Fibroblast of lung (primary cell): ENCODE data around the gene ITFG1. TPM values are rescaled to one million over a fixed set of nuclear protein-coding genes. Genes with fewer than 3 reads are reported as not detected.

ENCODE experiments used
- DNase-seq, 2 donors: peaks; one replicate each; pipeline versions ENCODE4 v3.0.0 to v3.0.0-alpha.2; 2010; ENCODE audit warnings: low read depth in 2 of 2
- H2AFZ ChIP-seq: 2 replicates; pipeline ENCODE4 v1.5.1; 2012; ENCODE audit warnings: low read length, control low read depth, inconsistent platforms
- H3K27ac ChIP-seq: 2 replicates; pipeline ENCODE4 v1.5.1; 2011; ENCODE audit warnings: low read length, control low read depth; ENCODE audit not compliant: insufficient read depth
- H3K27me3 ChIP-seq: 2 replicates; pipeline ENCODE4 v1.5.1; 2011; ENCODE audit warnings: mild to moderate bottlenecking, low read length; ENCODE audit not compliant: control insufficient read depth, insufficient read depth
- H3K36me3 ChIP-seq: 2 replicates; pipeline ENCODE4 v1.5.1; 2011; ENCODE audit warnings: low read length; ENCODE audit not compliant: control insufficient read depth, insufficient read depth
- H3K4me1 ChIP-seq: 2 replicates; pipeline ENCODE4 v1.5.1; 2011; ENCODE audit warnings: low read length; ENCODE audit not compliant: control insufficient read depth, insufficient read depth; ENCODE audit errors: extremely low read depth
- H3K4me2 ChIP-seq: 2 replicates; pipeline ENCODE4 v1.5.1; 2011; ENCODE audit warnings: low read length, control low read depth; ENCODE audit not compliant: insufficient read depth; ENCODE audit errors: extremely low read depth
- H3K4me3 ChIP-seq, 4 experiments: fragments of 200-600 bp in 1 of 4; sonication (generic) in 1 of 4; replicated peaks in 1 of 4; 2 replicates each; pipeline ENCODE4 v1.5.1; 2011 to 2016; ENCODE audit warnings: low read length in 4 of 4, low read depth in 3 of 4, mild to moderate bottlenecking in 3 of 4, control low read depth in 2 of 4, inconsistent platforms in 1 of 4, mixed read lengths in 1 of 4; ENCODE audit not compliant: insufficient read depth in 1 of 4; ENCODE audit errors: control extremely low read depth in 1 of 4
- H3K79me2 ChIP-seq: 2 replicates; pipeline ENCODE4 v1.5.1; 2012; ENCODE audit warnings: mild to moderate bottlenecking, low read length, inconsistent platforms; ENCODE audit not compliant: control insufficient read depth, insufficient read depth
- H3K9ac ChIP-seq: 2 replicates; pipeline ENCODE4 v1.5.1; 2011; ENCODE audit warnings: mild to moderate bottlenecking, low read length, control low read depth; ENCODE audit not compliant: insufficient read depth
- H3K9me3 ChIP-seq: 2 replicates; pipeline ENCODE4 v1.5.1; 2012; ENCODE audit warnings: low read depth, low read length; ENCODE audit not compliant: control insufficient read depth, insufficient read depth
- H4K20me1 ChIP-seq: 2 replicates; pipeline ENCODE4 v1.5.1; 2011; ENCODE audit warnings: low read length; ENCODE audit not compliant: control insufficient read depth, insufficient read depth; ENCODE audit errors: extremely low read depth
- CTCF ChIP-seq, 2 donors: IDR thresholded peaks in 1 of 2; conservative IDR thresholded peaks in 1 of 2; 1 replicate in 1 of 2; 2 replicates in 1 of 2; pipeline ENCODE4 v1.5.1; 2011 to 2012; ENCODE audit warnings: low read length in 2 of 2, control low read depth in 1 of 2, inconsistent platforms in 1 of 2, low read depth in 1 of 2, mild to moderate bottlenecking in 1 of 2
- EZH2 ChIP-seq: IDR thresholded peaks from 2 replicates; pipeline ENCODE4 v1.5.1; 2012; ENCODE audit warnings: low read length, control low read depth, mild to moderate bottlenecking; ENCODE audit errors: missing control alignments
- polyA plus RNA-seq, 2 donors: library from polyadenylated mRNA; depleted of rRNA in 1 of 2; stranded (reverse) in 1 of 2; unstranded in 1 of 2; fragments of >200 nt; gene quantifications; 2 replicates each; pipeline ENCODE4 v1.2.1, GENCODE V29; 2011 to 2012; ENCODE audit warnings: missing spikeins in 1 of 2
- total RNA-seq: library from RNA; depleted of rRNA; stranded (reverse); fragments of >200 nt; gene quantifications from 2 replicates; pipeline ENCODE4 v1.2.1, GENCODE V29; 2014

The ITFG1 gene
- total and polyA plus RNA-seq, 2 donors (not counting 1 experiment from before 2014, with no cell fraction given): 96.1 to 111 TPM

GRCh38 chr16:47431960-47432359 lies 28.9 kb downstream of the ITFG1 start:
- Histone ChIP-seq H2AFZ (no peak overlapping the region), H3K27me3 (no peaks in the 10 kb centered on the region), H3K36me3 (no peaks in the 10 kb centered on the region), H3K4me3 (no peak overlapping the region), H3K9me3 (no peaks in the 10 kb centered on the region), H3K27ac (no peak overlapping the region), H3K9ac (no peak overlapping the region), H3K4me1 (no peaks in the 10 kb centered on the region), H3K4me2 (no peak overlapping the region), H3K79me2 (no peaks in the 10 kb centered on the region), H4K20me1 (no peaks in the 10 kb centered on the region)
- peak in 1 of 2 donors; percentile 37 for DNase-seq
- no peak for TF ChIP-seq EZH2
- no peak for TF ChIP-seq CTCF (conservative IDR thresholded peaks at IDR 0.05 in 1 of 2, IDR thresholded peaks at IDR 0.05 in 1 of 2; ENCODE audit: low read depth in 1 of 2, low read length in 2 of 2)

GRCh38 chr16:47426806-47427205 lies 34.1 kb downstream of the ITFG1 start:
- no peak overlapping the region for H2AFZ ChIP-seq
- no peak overlapping the region for H3K27ac ChIP-seq
- no peaks in the 10 kb centered on the region for H3K9me3 ChIP-seq
- H3K9ac ChIP-seq: no peak overlapping the region
- H3K36me3 ChIP-seq: peaks cover 3% of the 10 kb centered on the region
- no peaks in the 10 kb centered on the region for H3K27me3 ChIP-seq
- no peaks in the 10 kb centered on the region for H3K4me1 ChIP-seq
- no peaks in the 10 kb centered on the region for H4K20me1 ChIP-seq
- TF ChIP-seq EZH2 (no peak), CTCF (conservative IDR thresholded peaks at IDR 0.05 in 1 of 2, IDR thresholded peaks at IDR 0.05 in 1 of 2; ENCODE audit: low read depth in 1 of 2, low read length in 2 of 2) (no peak)
- H3K4me2 ChIP-seq: no peak overlapping the region
- no peak overlapping the region for H3K4me3 ChIP-seq
- DNase-seq: no peak
- no peaks in the 10 kb centered on the region for H3K79me2 ChIP-seq

GRCh38 chr16:47424846-47425245 lies 36.0 kb downstream of the ITFG1 start:
- Histone ChIP-seq H3K9me3 (no peaks in the 10 kb centered on the region), H3K27me3 (no peaks in the 10 kb centered on the region), H3K36me3 (peaks cover 3% of the 10 kb centered on the region), H3K4me2 (no peak overlapping the region), H3K9ac (no peak overlapping the region), H3K4me3 (no peak overlapping the region), H3K4me1 (no peaks in the 10 kb centered on the region), H4K20me1 (no peaks in the 10 kb centered on the region), H3K27ac (no peak overlapping the region), H3K79me2 (no peaks in the 10 kb centered on the region), H2AFZ (no peak overlapping the region)
- TF ChIP-seq CTCF (conservative IDR thresholded peaks at IDR 0.05 in 1 of 2, IDR thresholded peaks at IDR 0.05 in 1 of 2; ENCODE audit: low read depth in 1 of 2, low read length in 2 of 2) (no peak), EZH2 (no peak)
- DNase-seq: no peak
